Gastrocnemius medialis (tissue), 4 donors: Measurements from ENCODE around the gene ZBTB33. TPM values are rescaled to one million over a fixed set of nuclear protein-coding genes. Genes with fewer than 3 reads are reported as not detected.

Experiments
- ATAC-seq, 2 donors: fragments of 150-250 bp; one replicate each; pipeline ENCODE4 v1.9.1; 2016
- DNase-seq, 2 donors: peaks; one replicate each; pipeline ENCODE4 v3.0.0-alpha.2; 2019
- H3K27ac ChIP-seq, 4 donors: fragments of 200-600 bp; sonication (generic); 1 replicate in 1 of 4; 2 replicates in 3 of 4; pipeline ENCODE4 v1.5.1; 2016 to 2018; ENCODE audit warnings: mild to moderate bottlenecking in 2 of 4, moderate library complexity in 1 of 4
- H3K27me3 ChIP-seq, 3 donors: fragments of 200-600 bp; sonication (generic) in 2 of 3; 1 replicate in 1 of 3; 2 replicates in 2 of 3; pipeline versions ENCODE4 v1.5.1 to v1.6.0; 2016 to 2019; ENCODE audit warnings: mild to moderate bottlenecking in 1 of 3, moderate library complexity in 1 of 3
- H3K36me3 ChIP-seq, 2 donors: fragments of 200-600 bp; sonication (generic) in 1 of 2; one replicate each; pipeline ENCODE4 v1.5.1; 2017 to 2018
- H3K4me1 ChIP-seq, 2 donors: fragments of 200-600 bp; sonication (generic) in 1 of 2; one replicate each; pipeline ENCODE4 v1.5.1; 2016 to 2017; ENCODE audit warnings: mild to moderate bottlenecking in 2 of 2
- H3K4me3 ChIP-seq, 4 donors: fragments of 200-600 bp; sonication (generic) in 3 of 4; 1 replicate in 1 of 4; 2 replicates in 3 of 4; pipeline ENCODE4 v1.5.1; 2016 to 2019; ENCODE audit warnings: mild to moderate bottlenecking in 2 of 4
- H3K9me3 ChIP-seq, 3 donors: fragments of 200-600 bp; sonication (generic) in 2 of 3; 1 replicate in 1 of 3; 2 replicates in 2 of 3; pipeline ENCODE4 v1.5.1; 2016 to 2019
- CTCF ChIP-seq, 5 experiments: fragments of 450-650 bp in 3 of 5; fragments of 200-600 bp in 2 of 5; sonication (generic) in 2 of 5; IDR thresholded peaks in 4 of 5; conservative IDR thresholded peaks in 1 of 5; 1 replicate in 4 of 5; 2 replicates in 1 of 5; pipeline ENCODE4 v1.5.1; 2016 to 2019; ENCODE audit warnings: antibody characterized with exemption in 5 of 5, mild to moderate bottlenecking in 3 of 5, moderate library complexity in 3 of 5
- POLR2A ChIP-seq, 2 donors: fragments of 450-650 bp; IDR thresholded peaks; one replicate each; pipeline ENCODE4 v1.6.1; 2017; ENCODE audit warnings: antibody characterized with exemption in 2 of 2, mild to moderate bottlenecking in 2 of 2, moderate library complexity in 2 of 2
- in situ Hi-C, 4 donors: fragments of 200-750 bp; cut with MboI; loops; one replicate each; pipeline versions ENCODE4 v1.15.0 to v1.8.0; 2017; ENCODE audit warnings: low sequenced_read_pairs in 4 of 4
- intact Hi-C: fragments of 100-400 bp; cut with DNase I; formaldehyde crosslinking; loops from one replicate; pipeline ENCODE4 v1.15.1; 2023; ENCODE audit warnings: low total_unique reads
- total RNA-seq, 4 donors: library from RNA; depleted of rRNA; stranded (reverse); fragments of >200 nt; gene quantifications; one replicate each; pipeline versions ENCODE4 v1.1.0 to v1.2.3, GENCODE V29; 2016

ZBTB33 gene
- total RNA-seq, 4 donors from 2014 or later = 9.2 to 12.4 (median 9.8) TPM

- TF ChIP-seq POLR2A (IDR thresholded peaks at IDR 0.05) (no peak), CTCF (IDR thresholded peaks at IDR 0.05 in 4 of 5, conservative IDR thresholded peaks at IDR 0.05 in 1 of 5) (no peak)
- intact Hi-C loops = no loop called here
- in situ Hi-C loops = no loop called here
- H3K4me1 ChIP-seq = no peaks in the 10 kb centered on the region
- no peak overlapping the region for H3K4me3 ChIP-seq
- H3K27ac ChIP-seq = no peak overlapping the region
- H3K27me3 ChIP-seq = peaks cover 0 to 2% (median 0%) of the 10 kb centered on the region in 3 donors
- no peak for ATAC-seq
- no peaks in the 10 kb centered on the region for H3K9me3 ChIP-seq
- no peaks in the 10 kb centered on the region for H3K36me3 ChIP-seq
- DNase-seq = no peak
Measured at GRCh38 chrX:120299928-120300327, 49.3 kb downstream of the ZBTB33 start.

- Histone ChIP-seq H3K9me3 (no peaks in the 10 kb centered on the region), H3K36me3 (no peaks in the 10 kb centered on the region), H3K27me3 (peaks cover 0 to 2% (median 0%) of the 10 kb centered on the region in 3 donors), H3K4me1 (no peaks in the 10 kb centered on the region), H3K27ac (no peak overlapping the region), H3K4me3 (no peak overlapping the region)
- DNase-seq = no peak
- no peak for ATAC-seq
- in situ Hi-C loops (no loop called here), intact Hi-C loops (no loop called here)
- TF ChIP-seq CTCF (IDR thresholded peaks at IDR 0.05 in 4 of 5, conservative IDR thresholded peaks at IDR 0.05 in 1 of 5) (no peak), POLR2A (IDR thresholded peaks at IDR 0.05) (no peak)
Measured at GRCh38 chrX:120301497-120301896, 50.9 kb downstream of the ZBTB33 start.

GRCh38 chrX:120301960-120302359, 51.3 kb downstream of the ZBTB33 start:
- Histone ChIP-seq H3K4me1 (no peaks in the 10 kb centered on the region), H3K36me3 (no peaks in the 10 kb centered on the region), H3K27ac (no peak overlapping the region), H3K9me3 (no peaks in the 10 kb centered on the region), H3K27me3 (peaks cover 0 to 2% (median 0%) of the 10 kb centered on the region in 3 donors), H3K4me3 (no peak overlapping the region)
- intact Hi-C loops (no loop called here), in situ Hi-C loops (no loop called here)
- TF ChIP-seq CTCF (IDR thresholded peaks at IDR 0.05 in 4 of 5, conservative IDR thresholded peaks at IDR 0.05 in 1 of 5) = no peak
- no peak for TF ChIP-seq POLR2A (IDR thresholded peaks at IDR 0.05)
- no peak for ATAC-seq
- no peak for DNase-seq

GRCh38 chrX:120302434-120302833, 51.8 kb downstream of the ZBTB33 start:
- no peak for ATAC-seq

More at GRCh38 chrX:120302434-120302833, 51.8 kb downstream of the ZBTB33 start:
- Histone ChIP-seq H3K9me3 (no peaks in the 10 kb centered on the region), H3K4me3 (no peak overlapping the region), H3K4me1 (no peaks in the 10 kb centered on the region), H3K27me3 (peaks cover 0 to 2% (median 0%) of the 10 kb centered on the region in 3 donors), H3K36me3 (no peaks in the 10 kb centered on the region), H3K27ac (no peak overlapping the region)
- intact Hi-C loops = no loop called here
- in situ Hi-C loops = no loop called here
- TF ChIP-seq CTCF (IDR thresholded peaks at IDR 0.05 in 4 of 5, conservative IDR thresholded peaks at IDR 0.05 in 1 of 5) = no peak
- no peak for TF ChIP-seq POLR2A (IDR thresholded peaks at IDR 0.05)
- no peak for DNase-seq
